Measurements from ENCODE around the gene NUTM2E.
"Not testable (repeated sequence)": the region's sequence is repeated elsewhere in the genome, so short reads cannot be mapped to it uniquely, and the experiment has no call there.

Gene NUTM2E

GRCh38 chr10:79835891-79836290 lies 9.4 kb downstream of the NUTM2E start:
- DNase-seq (ENCODE audit: low read depth, low spot score); H3K4me3 ChIP-seq (ENCODE audit: low read depth, low read length); in situ Hi-C loops (cut with HindIII; ENCODE audit: low sequenced_read_pairs): not testable (repeated sequence)

GRCh38 chr10:79836891-79837290 lies 10.4 kb downstream of the NUTM2E start:
- in situ Hi-C loops (cut with HindIII; ENCODE audit: low sequenced_read_pairs); H3K4me3 ChIP-seq (ENCODE audit: low read depth, low read length); DNase-seq (ENCODE audit: low read depth, low spot score): not testable (repeated sequence)

- DNase-seq (ENCODE audit: low read depth, low spot score); in situ Hi-C loops (cut with HindIII; ENCODE audit: low sequenced_read_pairs); H3K4me3 ChIP-seq (ENCODE audit: low read depth, low read length): not testable (repeated sequence)
These were observed 11.9 kb downstream of the NUTM2E start for GRCh38 chr10:79838441-79838840.

- H3K4me3 ChIP-seq (ENCODE audit: low read depth, low read length); DNase-seq (ENCODE audit: low read depth, low spot score); in situ Hi-C loops (cut with HindIII; ENCODE audit: low sequenced_read_pairs): not testable (repeated sequence)
These were observed 26.8 kb downstream of the NUTM2E start for GRCh38 chr10:79853191-79853854.

- DNase-seq (ENCODE audit: low read depth, low spot score); in situ Hi-C loops (cut with HindIII; ENCODE audit: low sequenced_read_pairs); H3K4me3 ChIP-seq (ENCODE audit: low read depth, low read length): not testable (repeated sequence)
These were observed 35.7 kb downstream of the NUTM2E start for GRCh38 chr10:79862269-79862668.

- in situ Hi-C loops (cut with HindIII; ENCODE audit: low sequenced_read_pairs); DNase-seq (ENCODE audit: low read depth, low spot score): not testable (repeated sequence)
These were observed 36.3 kb downstream of the NUTM2E start for GRCh38 chr10:79862803-79863202.

GRCh38 chr10:79866903-79867551 lies 40.5 kb downstream of the NUTM2E start:
- H3K4me3 ChIP-seq (ENCODE audit: low read depth, low read length); DNase-seq (ENCODE audit: low read depth, low spot score); in situ Hi-C loops (cut with HindIII; ENCODE audit: low sequenced_read_pairs): not testable (repeated sequence)

More at GRCh38 chr10:79862803-79863202, 36.3 kb downstream of the NUTM2E start:
- H3K4me3 ChIP-seq (ENCODE audit: low read depth, low read length): not testable (repeated sequence)

GRCh38 chr10:79868023-79868422 lies 41.5 kb downstream of the NUTM2E start:
- DNase-seq (ENCODE audit: low read depth, low spot score); in situ Hi-C loops (cut with HindIII; ENCODE audit: low sequenced_read_pairs); H3K4me3 ChIP-seq (ENCODE audit: low read depth, low read length): not testable (repeated sequence)

GRCh38 chr10:79869439-79870097 lies 43.0 kb downstream of the NUTM2E start:
- H3K4me3 ChIP-seq (ENCODE audit: low read depth, low read length); in situ Hi-C loops (cut with HindIII; ENCODE audit: low sequenced_read_pairs): not testable (repeated sequence)
- peak; percentile 38 for DNase-seq (ENCODE audit: low read depth, low spot score)

GRCh38 chr10:79871729-79872128 lies 45.2 kb downstream of the NUTM2E start:
- in situ Hi-C loops (cut with HindIII; ENCODE audit: low sequenced_read_pairs); DNase-seq (ENCODE audit: low read depth, low spot score); H3K4me3 ChIP-seq (ENCODE audit: low read depth, low read length): not testable (repeated sequence)

Data from astrocyte of the spinal cord (primary cell).